Choroid plexus epithelial cell (primary cell): ENCODE data around the gene BOK.

ENCODE experiments used
- DNase-seq: peaks from one replicate; pipeline ENCODE4 v3.0.0-alpha.2; 2010; ENCODE audit warnings: low read depth
- H3K4me3 ChIP-seq: 2 replicates; pipeline ENCODE4 v1.5.1; 2011; ENCODE audit warnings: low read depth, mild to moderate bottlenecking, control low read depth, low read length, moderate library complexity
- TF ChIP-seq, protein P1 (sequence below): conservative IDR thresholded peaks from 2 replicates; pipeline ENCODE4 v1.5.1; 2011; ENCODE audit warnings: low read depth, mild to moderate bottlenecking, control low read depth, inconsistent platforms, low read length, moderate library complexity

Gene BOK

GRCh38 chr2:241558532-241559322, at the start of gene BOK:
Gene BOK (plus strand): TSS chr2:241558745. CDS start chr2:241559484, 739 bp downstream.
- H3K4me3 ChIP-seq = peak within 1 kb of the TSS; percentile 67
- TF ChIP-seq, protein P1, sequence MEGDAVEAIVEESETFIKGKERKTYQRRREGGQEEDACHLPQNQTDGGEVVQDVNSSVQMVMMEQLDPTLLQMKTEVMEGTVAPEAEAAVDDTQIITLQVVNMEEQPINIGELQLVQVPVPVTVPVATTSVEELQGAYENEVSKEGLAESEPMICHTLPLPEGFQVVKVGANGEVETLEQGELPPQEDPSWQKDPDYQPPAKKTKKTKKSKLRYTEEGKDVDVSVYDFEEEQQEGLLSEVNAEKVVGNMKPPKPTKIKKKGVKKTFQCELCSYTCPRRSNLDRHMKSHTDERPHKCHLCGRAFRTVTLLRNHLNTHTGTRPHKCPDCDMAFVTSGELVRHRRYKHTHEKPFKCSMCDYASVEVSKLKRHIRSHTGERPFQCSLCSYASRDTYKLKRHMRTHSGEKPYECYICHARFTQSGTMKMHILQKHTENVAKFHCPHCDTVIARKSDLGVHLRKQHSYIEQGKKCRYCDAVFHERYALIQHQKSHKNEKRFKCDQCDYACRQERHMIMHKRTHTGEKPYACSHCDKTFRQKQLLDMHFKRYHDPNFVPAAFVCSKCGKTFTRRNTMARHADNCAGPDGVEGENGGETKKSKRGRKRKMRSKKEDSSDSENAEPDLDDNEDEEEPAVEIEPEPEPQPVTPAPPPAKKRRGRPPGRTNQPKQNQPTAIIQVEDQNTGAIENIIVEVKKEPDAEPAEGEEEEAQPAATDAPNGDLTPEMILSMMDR = no peak

DNA sequence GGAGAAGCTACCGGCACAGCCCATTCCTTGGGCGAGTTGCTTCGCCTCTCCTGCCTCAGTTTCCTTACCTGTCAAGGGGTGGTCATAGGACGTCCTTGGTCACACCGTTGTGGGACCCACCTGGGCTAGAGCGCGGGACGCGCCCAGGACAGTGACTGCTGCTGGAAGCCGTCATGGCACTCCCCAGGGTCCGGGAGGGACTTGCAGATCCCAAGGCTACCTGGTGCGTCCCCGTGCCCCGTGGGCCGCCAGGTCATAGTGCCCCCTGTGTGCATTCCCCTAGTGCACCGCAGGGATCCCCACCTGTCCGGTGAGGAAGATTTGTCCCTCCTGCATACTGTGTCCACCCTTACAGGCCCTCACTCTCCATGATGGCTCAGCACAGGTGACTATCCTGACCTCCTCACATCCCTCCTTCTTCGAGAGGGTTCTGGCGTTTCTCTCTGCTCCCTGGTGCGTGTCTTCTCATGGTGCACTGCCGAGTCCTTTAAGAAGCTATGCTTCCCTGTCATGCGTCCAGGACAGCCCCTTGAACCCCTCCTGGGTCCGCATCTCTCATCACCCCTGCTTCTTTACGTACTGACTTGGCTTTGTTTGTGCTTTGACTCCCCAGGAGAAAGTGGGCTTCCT, 49.3 kb upstream of the BOK start:
- H3K4me3 ChIP-seq = peak overlapping the region; percentile 78
- TF ChIP-seq, protein P1 = no peak
- DNase-seq = no peak

More at GRCh38 chr2:241558532-241559322, at the start of gene BOK:
- peak; percentile 72 for DNase-seq

DNA sequence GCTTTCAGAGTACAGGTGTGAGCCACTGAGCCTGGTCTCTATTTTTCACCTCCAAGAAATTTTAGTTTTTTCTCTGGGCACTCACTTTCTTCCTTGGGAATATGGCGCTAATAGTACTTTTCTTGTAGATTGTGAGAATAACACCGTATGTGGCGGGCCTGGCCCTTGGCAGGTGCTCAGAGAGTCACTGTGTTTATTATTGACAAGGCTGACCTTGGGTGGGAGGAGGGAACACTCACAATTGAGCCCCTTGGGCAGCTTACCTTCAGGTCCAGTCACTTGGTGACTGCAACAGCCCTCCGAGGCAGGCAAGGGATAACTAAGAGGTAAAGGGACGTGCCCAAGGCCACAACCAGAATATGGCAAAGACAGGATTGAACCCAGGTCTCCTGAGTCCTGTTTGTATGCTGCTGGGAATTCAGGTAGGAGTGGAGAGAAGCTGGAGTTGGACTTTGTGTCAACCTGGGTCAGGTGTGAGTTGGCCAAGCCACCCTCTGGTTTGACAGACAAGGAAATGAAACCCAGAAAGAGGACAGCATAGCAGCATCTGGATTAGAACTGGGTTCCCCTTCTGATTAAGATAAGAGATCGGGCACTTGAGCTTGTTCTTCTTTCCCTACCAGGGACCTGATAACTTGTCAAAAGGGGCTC, 47.3 kb upstream of the BOK start:
- TF ChIP-seq, protein P1 = no peak
- DNase-seq = no peak
- H3K4me3 ChIP-seq = no peak overlapping the region

GRCh38 chr2:241514553-241514952, 44.0 kb upstream of the BOK start:
- no peak for DNase-seq
- TF ChIP-seq, protein P1 = no peak
- H3K4me3 ChIP-seq = no peak overlapping the region

- DNase-seq = no peak
- TF ChIP-seq, protein P1 = no peak
- no peak overlapping the region for H3K4me3 ChIP-seq
Measured at GRCh38 chr2:241514986-241515737, 43.4 kb upstream of the BOK start.

DNA sequence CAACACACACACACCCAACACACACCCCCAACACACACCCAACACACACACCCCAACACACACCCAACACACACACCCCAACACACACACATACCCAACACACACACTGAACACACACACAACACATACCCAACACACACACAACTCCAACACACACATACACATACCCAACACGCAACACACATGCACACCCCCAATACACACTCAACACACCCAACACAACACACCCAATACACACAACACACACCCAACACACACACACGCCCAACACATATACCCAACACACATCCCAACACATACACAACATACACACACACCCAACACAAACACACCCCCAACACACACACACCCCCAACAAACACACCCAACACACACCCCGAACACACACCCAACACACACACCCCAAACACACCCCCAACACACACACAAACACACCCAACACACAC, 42.0 kb upstream of the BOK start:
- TF ChIP-seq, protein P1 = no peak
- no peak overlapping the region for H3K4me3 ChIP-seq
- no peak for DNase-seq
